HG03439 (cell line): ENCODE data around the gene AFAP1L2.

Experiments
- ATAC-seq: cut with Tn5 transposase; IDR thresholded peaks from one replicate; pipeline ENCODE4 v1.9.1; 2021; ENCODE audit warnings: mild to moderate bottlenecking, moderate library complexity; ENCODE audit not compliant: unreplicated experiment

AFAP1L2 gene

DNA sequence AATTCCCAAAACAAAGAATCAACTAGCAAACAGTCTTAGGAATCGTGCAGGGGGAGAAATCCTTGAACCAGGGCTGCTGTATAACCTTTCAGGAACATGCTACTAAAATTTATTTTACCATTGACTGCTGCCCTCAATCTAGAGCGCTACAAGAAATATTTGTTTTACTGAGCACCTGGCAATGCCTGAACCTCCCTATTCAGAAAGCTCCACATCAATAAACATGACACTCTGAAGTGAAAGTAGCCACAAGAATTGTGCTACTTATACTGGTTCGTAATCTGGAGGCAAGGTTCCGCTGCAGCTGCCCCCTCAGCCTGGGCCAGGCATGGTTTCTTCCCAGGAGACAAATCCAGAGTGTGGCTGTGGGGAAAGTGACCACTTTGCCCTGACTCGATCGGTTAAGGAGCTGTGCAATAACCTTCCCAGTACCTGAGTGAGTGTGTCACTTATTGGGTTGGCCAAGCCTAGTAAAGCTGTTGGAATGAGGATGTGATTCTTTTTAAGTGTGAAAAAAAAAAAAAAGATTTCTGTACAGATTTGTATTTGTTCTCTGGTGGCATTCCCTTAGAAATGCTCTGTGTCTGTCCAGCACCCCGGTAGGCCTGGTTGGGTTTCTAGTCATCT, 157.5 kb downstream of the AFAP1L2 start:
- no peak for ATAC-seq

DNA sequence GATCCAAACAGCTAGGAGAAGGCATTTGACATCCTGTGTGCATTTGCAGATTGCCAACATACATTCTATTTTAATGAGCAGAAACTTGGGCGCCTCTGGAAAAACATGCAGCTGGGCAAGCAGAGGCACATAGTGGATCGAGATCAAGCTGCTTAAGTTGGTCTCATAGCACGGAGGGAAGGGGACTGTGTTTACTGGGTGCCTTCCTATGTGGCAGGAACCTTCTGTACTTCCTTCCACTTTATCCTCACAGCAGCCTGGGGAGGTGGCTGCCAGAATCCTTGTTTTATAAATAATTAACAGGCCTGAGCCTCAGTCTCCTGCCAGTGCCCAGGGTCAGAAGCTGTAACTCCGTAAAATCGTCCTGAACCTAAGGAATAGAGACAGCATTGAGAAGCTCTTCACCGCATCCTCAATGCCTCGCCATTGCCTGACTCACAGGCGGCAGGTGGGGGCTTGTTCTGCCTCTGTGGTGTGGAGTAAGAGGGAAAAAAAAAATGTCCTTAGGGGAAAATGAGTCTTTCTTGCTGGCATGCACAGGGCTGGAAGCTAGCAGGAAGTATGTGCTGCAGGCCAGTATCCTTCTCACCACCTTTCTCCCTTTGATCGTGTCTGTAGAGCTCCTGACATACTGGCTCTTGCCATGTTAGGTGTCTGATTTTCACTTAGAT, 159.0 kb downstream of the AFAP1L2 start:
- no peak for ATAC-seq
